OCI-LY3 (cell line): Measurements from ENCODE around the gene LRPPRC.

Experiments
- EZH2phosphoT487 ChIP-seq: fragments of 200-600 bp; shearing (Covaris generic); IDR thresholded peaks from 2 replicates; pipeline ENCODE4 v1.6.1; 2018; ENCODE audit warnings: antibody characterized with exemption, mixed run types, low read depth
- TF ChIP-seq, protein P1 (sequence below): fragments of 200-600, 300-600 bp; sonication (generic); IDR thresholded peaks from 2 replicates; pipeline ENCODE4 v1.5.1; 2014; ENCODE audit warnings: antibody characterized with exemption, low read length, low read depth

DNA sequence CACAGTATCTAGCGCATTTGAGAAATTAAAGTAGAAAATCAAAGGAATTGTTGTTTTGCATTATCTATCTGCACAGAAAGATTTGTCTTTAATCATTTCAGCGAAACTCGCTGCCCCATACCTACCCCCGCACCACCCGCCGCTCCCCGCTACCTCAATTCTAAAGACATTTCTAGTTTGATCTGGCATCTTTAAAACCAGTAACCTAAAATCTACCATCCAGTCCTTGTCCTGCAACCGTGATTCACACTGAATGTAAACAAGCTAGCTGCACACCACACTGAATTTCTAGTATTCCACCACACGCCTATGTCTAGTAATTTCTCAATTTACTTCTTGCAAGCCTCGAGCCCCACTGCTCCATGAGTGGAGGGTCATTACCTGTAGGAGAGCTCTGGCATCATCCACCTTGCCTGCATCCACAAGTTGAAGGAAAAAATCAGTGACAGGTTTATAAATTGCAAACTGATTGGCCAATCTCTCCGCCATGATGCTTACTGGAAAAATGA is 96.9 kb downstream of the LRPPRC start:
- TF ChIP-seq, protein P1, sequence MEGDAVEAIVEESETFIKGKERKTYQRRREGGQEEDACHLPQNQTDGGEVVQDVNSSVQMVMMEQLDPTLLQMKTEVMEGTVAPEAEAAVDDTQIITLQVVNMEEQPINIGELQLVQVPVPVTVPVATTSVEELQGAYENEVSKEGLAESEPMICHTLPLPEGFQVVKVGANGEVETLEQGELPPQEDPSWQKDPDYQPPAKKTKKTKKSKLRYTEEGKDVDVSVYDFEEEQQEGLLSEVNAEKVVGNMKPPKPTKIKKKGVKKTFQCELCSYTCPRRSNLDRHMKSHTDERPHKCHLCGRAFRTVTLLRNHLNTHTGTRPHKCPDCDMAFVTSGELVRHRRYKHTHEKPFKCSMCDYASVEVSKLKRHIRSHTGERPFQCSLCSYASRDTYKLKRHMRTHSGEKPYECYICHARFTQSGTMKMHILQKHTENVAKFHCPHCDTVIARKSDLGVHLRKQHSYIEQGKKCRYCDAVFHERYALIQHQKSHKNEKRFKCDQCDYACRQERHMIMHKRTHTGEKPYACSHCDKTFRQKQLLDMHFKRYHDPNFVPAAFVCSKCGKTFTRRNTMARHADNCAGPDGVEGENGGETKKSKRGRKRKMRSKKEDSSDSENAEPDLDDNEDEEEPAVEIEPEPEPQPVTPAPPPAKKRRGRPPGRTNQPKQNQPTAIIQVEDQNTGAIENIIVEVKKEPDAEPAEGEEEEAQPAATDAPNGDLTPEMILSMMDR, result no peak
- no peak for TF ChIP-seq EZH2phosphoT487
